NCI-H1930 (cell line): ENCODE data around the gene PEMT.
A peak's percentile ranks its signal among the peaks of the same experiment; 100 is the strongest.
"Not testable (repeated sequence)": the region's sequence is repeated elsewhere in the genome, so short reads cannot be mapped to it uniquely, and the experiment has no call there.

Experiments
- DNase-seq, 2 experiments: peaks; one replicate each; lab custom pipeline; 2025; lab: John Stamatoyannopoulos, UW

Gene PEMT, protein sequence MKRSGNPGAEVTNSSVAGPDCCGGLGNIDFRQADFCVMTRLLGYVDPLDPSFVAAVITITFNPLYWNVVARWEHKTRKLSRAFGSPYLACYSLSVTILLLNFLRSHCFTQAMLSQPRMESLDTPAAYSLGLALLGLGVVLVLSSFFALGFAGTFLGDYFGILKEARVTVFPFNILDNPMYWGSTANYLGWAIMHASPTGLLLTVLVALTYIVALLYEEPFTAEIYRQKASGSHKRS

DNA sequence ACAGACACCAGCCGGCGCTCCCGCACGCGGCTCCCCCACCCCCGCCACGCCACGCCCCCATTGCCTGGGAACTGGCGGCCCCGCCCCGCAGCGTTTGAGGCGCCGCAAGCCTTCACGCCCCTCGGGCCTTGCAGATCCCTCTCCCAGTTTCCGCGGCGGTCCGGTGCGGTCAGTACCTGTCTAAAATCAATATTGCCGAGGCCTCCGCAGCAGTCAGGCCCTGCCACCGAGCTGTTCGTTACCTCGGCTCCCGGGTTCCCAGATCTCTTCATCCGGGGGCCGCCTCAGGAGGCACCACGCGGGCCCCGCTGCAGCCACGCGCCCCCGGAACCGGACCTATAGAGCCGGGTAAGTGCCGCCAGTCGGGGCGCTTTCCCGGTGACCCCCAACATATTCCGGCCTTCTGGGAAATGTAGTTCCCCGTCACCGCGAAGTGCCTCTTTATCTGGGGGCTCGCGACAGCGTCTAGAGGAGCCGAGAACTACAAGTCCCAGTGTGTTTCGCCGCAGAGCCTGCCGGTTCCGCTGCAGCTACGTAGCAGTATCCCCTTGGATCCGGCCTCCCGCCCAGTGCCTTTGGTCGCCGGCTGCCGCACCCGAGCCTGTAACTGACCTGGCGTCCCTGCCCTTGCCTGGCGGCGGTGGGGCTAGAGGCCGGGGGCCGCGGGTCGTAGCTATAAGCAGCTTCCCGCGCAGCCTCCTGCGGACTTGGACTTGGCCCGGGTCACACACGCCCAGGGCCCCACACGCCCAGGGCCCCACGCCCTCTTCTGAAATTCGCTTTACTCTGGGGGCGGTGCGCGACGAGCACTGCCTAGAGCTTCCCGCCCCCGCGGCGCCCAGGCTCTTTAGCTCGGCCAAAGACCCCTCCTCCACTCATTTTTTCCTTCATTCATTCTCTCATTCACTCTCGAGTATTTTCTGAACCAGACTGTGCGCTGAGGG, at the start of gene PEMT:
PEMT (minus strand) TSS at position 354 of the 944 bp plus-strand sequence; CDS start at position 272, 82 bp downstream.
- peak; percentile 94 to 95 for DNase-seq

DNA sequence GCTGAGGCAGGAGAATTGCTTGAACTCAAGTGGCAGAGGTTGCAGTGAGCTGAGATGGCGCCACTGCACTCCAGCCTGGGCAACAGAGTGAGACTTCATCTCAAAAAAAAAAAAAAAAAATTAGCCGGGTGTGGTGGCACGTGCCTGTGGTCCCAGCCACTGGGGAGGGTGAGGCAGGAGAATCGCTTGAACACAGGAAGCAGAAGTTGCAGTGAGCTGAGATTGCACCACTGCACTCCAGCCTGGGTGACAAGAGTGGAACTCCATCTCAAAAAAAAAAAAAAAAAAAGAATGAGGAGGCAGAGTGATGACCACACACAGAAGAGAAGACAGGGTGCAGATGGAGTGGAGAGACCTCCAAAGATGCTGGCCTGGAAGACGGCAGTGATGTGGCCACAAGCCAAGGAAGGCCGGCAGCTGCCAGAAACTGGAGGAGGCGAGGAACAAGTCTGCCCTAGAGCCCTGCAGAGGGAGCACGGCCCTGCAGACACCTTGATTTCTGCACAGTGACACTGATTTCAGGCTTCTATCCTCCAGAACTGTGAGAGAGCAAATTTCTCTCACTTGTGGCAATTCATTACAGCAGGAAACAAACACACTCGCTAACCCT, 48.3 kb upstream of the PEMT start:
- not testable (repeated sequence) for DNase-seq

- no peak for DNase-seq
Measured at GRCh38 chr17:17638467-17638866, 47.0 kb upstream of the PEMT start.

DNA sequence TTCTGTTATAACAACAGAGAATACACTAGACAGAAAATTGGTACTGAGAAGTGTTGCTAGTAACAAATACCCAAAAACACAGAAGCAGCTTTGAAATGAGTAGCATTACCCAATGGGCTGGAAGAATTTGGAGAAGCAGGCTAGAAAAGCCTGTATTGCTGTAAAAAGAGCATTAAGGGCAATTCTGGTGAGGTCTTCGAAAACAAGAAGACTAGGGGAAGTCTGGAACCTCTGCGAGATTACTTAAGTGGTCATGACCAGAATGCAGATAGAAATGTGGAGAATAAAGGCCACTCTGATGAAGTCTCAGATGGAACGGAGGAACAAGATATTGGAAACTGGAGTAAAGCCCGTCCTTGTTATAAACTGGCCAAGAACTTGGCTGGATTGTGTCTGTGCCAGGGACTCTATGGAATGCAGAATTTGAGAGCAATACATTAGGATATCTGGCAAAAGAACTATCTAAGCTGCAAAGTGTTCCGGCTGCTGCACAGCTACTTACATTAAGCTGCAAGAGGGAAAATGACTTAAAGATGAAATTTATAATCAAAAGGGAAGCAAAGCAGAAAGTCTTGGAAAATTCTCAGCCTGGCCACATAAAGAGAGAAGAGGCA, 44.9 kb upstream of the PEMT start:
- no peak for DNase-seq

GRCh38 chr17:17635537-17636271, 44.2 kb upstream of the PEMT start:
- not testable (repeated sequence) for DNase-seq

DNA sequence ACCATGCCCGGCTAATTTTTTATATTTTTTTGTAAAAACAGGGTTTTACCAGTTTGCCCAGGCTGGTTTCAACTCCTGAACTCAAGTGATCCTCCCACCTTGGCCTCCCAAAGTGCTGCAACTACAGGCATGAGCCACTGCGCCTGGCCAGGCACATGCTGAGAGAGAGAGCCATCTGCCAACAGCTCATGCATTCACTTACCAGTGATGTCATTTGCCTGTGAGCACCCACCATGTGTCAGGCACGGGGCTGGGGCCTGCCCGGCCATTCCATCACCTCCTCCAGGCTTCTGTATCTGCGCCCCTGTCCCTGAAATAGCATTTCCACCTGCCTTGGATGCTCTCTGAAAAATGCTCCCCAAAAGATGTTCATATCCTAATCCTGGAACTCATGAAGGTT, 43.6 kb upstream of the PEMT start:
- DNase-seq: no peak

GRCh38 chr17:17633310-17633709, 41.8 kb upstream of the PEMT start:
- no peak for DNase-seq

GRCh38 chr17:17632690-17633089, 41.2 kb upstream of the PEMT start:
- DNase-seq: not testable (repeated sequence)

DNA sequence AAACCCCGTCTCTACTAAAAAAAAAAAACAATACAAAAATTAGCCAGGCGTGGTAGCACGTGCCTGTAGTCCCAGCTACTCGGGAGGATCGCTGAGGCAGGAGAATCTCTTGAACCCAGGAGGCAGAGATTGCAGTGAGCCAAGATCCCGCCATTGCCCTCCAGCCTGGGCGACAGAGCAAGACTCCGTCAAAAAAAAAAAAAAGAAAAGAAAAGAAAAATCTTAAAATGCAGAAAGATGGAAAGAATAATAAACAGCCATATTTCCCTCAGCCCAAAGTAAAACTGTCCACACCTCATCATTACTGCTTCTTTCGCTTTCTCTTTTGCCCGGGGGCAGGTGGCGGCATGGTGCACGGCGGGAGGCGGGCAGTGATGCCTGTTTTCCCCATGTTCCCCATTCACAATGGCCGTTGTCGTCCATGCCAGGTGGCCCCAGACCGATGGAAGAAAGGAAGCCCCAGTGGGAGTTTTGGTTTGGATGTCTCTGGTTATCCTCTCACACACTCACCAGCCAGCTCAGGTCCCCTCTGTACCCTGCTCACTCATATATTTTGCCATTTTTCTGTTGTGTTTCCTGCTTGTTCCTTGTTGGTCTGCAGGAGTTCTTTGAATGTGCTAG, 37.0 kb upstream of the PEMT start:
- DNase-seq: no peak

DNA sequence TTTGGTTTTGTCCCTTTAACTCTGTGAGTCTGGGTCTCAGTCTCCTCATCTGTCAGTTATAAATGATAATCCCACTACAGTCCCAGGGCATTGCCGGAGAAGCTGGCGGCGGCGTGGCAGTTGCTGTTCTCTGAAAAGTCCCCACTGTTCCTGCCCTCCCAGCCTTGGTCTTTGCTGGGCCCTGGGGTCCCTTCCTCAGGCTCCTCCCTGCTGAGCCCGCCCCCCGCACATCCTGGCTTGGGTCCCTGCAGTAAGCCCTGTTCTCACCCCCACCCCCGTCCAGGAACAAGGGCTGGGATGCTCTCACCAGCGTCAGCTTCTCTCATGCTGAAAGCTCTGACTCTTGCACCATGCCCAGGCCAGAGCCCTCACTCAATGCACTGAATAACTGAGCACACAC, 35.3 kb upstream of the PEMT start:
- DNase-seq: no peak

DNA sequence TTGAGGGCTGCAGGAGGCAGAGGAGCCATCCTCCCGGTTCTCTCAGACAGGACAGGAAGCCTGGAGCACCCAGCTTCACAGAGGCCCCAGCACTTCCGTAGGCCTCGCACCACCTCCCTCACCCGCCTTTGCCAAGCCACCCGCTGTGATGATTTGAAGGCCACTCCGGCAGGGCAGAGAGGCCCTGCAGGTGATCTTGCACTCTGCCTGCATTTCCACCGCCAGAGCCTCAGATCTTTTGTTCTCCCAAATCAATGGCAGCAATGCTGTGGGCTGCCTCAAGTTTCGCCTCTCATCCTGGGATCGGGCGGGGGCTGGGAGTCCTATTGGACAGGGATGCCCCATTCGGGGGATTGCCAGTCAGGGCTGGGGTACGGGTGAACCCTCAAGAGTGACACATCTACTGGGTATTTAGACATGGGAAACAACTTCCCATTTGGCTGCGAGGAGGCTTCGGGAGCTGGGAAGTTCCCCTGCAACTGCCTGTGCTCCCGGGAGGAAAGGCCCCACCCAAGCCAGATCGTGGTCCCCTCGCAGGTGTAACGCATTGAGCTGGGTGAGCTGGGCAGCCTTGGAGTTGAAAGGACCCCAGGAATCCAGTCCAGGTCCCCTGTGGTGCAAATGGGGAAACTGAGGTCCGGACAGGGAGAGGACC, 34.8 kb upstream of the PEMT start:
- DNase-seq: no peak

DNA sequence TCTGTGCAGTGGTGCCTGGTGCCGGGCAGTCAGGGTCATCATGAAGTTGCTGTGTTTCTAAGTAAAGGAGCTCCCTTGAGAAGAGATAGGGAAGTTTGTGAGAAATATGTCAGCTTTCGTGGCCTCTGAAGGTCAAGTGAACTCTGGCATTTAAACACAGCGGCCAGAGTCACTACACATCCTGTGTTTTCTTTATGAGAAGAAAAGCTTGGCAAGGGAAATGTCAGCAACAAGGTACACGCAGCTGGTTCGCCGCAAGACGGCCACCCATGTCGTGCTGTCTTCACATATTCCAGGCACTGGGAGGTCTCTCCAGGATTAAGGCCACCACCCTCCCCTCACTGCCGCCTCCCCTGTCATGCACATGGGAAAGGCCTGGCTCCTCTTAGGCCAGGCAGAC, 33.2 kb upstream of the PEMT start:
- DNase-seq: no peak

DNA sequence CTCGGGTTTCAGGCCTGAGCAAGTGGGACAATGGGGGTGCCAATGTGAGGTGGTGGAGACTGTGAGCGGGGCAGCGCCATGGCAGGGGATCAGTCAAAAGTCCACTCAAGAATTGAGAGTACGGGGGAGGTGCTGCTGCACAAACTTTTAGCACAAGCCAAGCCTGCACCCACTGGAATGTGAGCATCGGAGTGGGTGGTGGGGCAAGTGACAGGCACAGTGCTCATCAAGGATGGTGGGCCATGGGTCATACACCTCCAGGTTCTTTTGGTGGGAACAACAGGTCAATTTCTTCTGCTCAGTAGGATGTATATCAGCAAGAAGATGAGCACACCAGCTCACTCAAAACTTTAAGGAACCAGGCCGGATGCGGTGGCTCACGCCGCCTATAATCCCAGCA, 32.4 kb upstream of the PEMT start:
- no peak for DNase-seq

- DNase-seq: no peak
Measured at GRCh38 chr17:17621254-17621653, 29.7 kb upstream of the PEMT start.

DNA sequence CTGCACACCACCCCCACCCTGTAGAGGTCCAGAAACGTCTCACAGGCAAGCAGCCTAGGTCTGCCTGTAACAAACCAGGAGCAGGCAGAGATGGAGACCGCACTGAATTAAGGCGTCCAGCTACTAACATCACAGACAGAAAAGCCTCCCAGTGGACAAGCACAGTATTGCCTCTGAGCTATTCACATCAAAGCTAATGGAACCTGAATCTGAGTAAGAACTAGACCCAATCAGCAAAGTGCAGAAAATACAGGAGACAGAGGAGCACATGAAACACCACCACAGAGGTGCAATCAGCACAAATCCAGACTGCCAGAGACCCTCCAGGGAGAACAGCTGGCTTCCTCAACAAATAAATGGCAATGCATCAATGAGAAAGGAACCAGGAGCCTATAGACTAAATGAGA, 22.2 kb upstream of the PEMT start:
- DNase-seq: peak; percentile 41

- no peak for DNase-seq
Measured at GRCh38 chr17:17612085-17613022, 20.8 kb upstream of the PEMT start.

DNA sequence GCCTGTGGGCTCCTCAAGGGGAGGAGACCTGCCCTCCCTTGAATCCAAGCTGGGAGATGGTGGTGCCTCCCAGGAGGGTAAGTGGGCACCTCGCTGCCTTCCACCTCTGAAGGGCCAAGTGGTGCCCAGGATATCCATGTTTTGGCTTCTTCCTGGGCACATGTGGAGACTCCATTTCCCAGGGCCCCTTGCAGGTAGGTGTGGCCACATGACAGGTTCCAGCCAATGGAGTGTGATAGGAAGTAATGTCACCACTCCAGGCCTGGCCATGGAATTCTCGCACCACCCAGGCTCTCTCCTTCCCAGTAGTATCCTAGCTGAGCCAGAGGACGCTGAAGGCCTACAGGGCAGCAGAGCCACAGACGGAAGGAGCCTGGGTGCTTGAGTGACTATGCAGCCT, 17.6 kb upstream of the PEMT start:
- DNase-seq: no peak

DNA sequence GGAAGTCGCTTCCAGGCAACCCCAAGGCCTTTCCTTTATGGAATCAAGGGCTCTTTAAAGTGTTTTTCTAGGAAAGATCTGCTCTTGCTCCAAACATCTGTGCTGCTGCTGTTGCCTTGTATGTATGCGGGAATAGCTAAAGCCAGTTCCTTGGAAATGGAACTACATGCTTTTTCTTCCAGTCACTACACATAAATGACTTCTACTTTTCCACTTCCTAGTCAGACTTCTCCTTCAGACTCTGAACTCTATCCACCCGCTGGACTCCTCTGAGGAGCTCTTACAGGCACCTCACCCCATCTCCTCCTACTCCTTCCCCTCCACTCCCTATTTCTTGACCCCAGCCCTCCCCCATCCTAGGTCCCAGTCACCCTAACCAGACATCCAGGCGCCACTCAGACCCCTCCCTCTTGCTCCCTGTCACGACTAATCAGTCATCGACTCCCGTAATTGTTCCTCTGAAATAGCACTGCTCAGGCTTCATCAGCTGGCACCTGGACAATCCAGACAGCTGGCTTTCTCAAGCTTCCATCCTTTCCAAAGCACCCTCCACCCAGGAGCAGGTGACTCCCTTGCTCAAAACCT, 15.0 kb upstream of the PEMT start:
- no peak for DNase-seq

DNA sequence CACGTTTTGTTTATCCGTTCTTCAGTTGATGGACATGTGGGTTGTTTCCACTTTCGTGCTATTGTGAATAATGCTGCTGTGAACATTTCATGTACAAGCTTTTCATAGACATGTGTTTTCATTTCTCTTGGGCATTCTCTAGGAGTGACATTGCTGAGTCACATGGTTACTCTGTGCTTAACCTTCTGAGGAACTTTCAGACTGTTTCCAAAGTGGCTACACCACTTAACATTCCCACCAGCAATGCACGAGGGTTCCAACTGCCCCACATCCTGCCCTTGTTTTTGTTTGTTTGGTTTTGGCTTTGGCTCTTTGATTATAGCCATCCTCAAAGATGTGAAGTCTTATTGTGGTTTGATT, 14.2 kb upstream of the PEMT start:
- no peak for DNase-seq
